GM21367 (cell line): ENCODE results near the gene CFAP52.
A peak's percentile ranks its signal among the peaks of the same experiment; 100 is the strongest.
"Not testable (repeated sequence)": the region's sequence is repeated elsewhere in the genome, so short reads cannot be mapped to it uniquely, and the experiment has no call there.

Experiments used
- ATAC-seq: cut with Tn5 transposase; IDR thresholded peaks from one replicate; pipeline ENCODE4 v1.9.1; 2021; ENCODE audit not compliant: unreplicated experiment

Gene CFAP52

DNA sequence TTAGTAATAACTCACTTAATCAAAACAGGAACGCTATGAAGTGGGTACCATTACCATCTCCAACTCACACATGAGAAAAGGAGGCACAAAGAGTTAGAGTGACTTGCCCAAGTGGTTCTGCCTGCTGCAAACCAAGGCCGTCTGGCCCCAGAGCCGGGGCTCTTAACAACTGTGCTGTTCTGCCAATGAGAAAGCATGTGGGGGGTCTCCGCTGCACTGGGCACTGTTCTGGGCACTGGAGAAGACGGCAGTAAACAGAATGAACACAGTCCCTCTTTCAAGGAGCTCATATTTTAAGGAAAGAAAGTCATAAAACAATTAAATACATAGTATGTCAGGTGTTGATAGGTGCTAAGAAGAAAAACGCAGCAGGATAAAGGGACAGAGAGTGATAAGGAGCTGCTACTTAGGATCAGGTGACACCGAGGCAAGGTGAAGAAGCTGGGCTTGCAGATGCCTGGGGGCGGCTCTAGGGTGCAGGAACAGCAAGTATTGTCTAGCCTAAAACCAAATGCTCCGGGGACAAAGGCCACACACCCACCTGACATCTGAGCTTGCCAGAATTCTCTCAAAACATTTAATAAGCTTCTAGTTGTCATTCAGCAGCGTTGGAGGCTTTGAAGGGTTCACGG is 7.4 kb upstream of the CFAP52 start:
- ATAC-seq: no peak

DNA sequence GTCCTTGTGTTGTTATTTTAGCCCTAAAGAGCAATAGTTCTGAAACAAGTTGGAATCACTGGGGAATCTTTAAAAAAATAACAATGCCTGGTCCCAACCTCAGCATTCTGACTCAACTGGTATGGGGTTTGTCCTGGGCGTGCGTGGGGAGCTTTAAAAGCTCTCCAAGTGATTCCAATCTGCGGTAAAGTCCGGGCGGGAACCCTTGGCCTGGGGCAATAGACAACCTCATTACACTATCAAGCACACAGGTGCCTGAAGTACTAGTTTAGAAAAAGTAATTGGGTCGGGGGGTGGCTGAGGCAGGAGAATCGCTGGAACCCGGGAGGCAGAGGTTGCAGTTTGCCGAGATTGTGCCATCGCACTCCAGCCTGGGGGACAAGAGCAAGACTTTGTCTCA is 5.2 kb upstream of the CFAP52 start:
- ATAC-seq: no peak

- ATAC-seq: peak; percentile 72
Observed at GRCh38 chr17:9575381-9576101, 901 bp upstream of the CFAP52 start, which contains the start of gene STX8. TSS of gene STX8 (minus strand) at chr17:9575820. CDS start at chr17:9575808, 12 bp downstream.

DNA sequence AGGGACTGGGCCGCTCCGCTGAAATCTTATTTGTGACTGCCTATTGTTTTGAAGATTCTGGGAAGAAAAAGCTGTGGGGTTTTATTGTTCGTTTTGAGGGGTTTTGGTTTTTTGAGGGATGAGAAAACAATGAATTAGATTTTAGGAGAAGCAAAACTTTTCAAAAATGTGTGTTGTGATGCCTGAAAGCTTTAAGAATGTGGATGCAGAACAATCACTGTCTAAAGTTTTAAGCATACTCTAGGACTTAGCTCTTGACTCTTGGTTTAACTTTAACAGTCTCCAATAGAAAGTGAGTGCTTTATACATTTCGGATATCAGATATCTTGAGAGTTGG is 899 bp downstream of the CFAP52 start:
- ATAC-seq: no peak

- ATAC-seq: no peak
Observed at GRCh38 chr17:9587969-9588656, 11.7 kb downstream of the CFAP52 start.

DNA sequence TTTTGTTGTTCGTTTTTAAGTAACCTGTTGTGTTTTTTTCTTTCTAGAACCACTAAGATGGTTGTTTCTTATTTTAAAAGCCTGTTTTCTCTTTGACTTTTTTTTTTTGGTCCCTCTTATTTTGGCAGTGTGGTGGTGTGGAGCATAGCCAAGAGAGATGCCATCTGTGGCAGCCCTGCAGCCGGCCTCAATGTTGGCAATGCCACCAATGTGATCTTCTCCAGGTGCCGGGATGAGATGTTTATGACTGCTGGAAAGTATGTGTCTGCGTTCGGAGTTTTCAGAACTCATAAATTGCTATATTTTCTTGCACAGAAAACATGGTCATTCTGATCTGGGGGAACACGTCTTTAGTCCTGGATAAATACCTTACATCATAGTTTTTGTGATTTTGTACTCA is 17.6 kb downstream of the CFAP52 start:
- ATAC-seq: no peak

- ATAC-seq: not testable (repeated sequence)
Observed at GRCh38 chr17:9597638-9598037, 21.2 kb downstream of the CFAP52 start.

DNA sequence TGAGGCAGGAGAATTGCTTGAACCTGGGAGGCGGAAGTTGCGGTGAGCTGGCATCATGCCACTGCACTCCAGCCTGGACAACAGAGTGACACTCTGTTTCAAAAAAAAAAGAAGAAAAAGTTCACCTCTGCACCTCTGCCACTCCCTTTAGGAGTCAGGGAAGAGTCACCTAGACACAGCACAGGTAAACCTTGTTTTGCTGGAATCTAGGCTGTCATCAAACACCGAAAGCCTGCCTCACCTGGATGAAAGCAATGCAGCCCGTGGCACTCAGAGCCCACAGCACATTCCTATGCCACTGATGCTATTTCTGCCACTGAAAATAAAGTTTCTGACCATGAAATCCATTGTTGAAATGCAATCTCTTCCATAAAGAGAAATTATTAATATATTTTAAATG is 22.2 kb downstream of the CFAP52 start:
- no peak for ATAC-seq

GRCh38 chr17:9604583-9604982 is 28.1 kb downstream of the CFAP52 start:
- ATAC-seq: not testable (repeated sequence)

DNA sequence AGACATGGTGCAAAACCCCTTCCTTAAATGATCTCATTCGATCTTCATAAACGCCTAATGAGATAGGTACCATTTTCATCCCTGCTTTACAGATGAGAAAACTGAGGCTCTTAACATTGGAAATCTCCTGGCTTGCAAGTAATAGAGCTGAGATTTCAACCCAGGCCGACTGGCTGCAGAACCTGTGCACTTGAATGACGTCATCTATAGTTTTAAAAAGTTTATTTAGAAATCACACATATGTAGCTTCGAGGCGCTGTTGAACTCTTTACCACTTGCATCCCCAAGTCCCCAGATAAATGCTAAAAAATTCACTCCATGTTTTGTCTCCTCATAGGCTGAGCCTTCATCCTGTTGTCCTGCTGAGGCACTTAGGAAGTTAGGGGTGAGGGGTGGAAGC is 30.0 kb downstream of the CFAP52 start:
- ATAC-seq: no peak

- ATAC-seq: not testable (repeated sequence)
Observed at GRCh38 chr17:9607058-9607457, 30.6 kb downstream of the CFAP52 start.

DNA sequence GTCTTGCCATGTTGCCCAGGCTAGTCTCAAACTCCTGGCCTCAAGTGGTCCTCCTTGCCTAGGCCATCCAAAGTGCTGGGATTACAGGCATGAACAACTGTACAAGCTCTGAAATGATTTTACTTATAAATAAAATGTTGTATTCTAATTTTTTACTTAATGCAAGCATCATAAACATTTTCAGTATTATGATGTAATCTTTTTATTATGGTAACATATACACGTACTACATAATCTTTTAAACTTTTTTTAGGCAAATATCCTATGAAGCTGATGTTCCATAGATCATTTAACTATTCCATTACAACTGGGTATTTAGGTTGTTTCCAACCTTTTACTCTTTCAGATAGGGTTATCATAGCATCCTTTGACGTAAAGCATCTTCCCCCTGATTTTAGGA is 35.1 kb downstream of the CFAP52 start:
- no peak for ATAC-seq

- ATAC-seq: no peak
Observed at GRCh38 chr17:9612006-9612405, 35.6 kb downstream of the CFAP52 start.

DNA sequence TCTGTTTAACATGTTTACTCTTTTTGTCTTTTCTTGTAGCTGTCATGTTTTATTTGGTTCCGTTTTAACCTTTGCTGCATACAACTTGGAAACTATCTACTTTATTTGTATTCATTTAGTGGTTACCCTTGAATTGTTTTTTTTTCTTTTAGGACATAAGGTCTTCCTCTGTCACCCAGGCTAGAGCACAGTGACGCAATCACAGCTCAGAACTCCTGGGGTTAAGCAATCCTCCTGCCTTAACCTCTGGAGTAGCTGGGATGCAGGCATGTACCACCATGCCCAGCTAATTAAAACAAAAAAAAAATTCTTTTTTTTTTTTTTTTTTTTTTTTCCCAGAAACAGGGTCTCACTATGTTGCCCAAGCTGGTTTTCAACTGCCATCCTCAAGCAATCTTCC is 39.0 kb downstream of the CFAP52 start:
- no peak for ATAC-seq

DNA sequence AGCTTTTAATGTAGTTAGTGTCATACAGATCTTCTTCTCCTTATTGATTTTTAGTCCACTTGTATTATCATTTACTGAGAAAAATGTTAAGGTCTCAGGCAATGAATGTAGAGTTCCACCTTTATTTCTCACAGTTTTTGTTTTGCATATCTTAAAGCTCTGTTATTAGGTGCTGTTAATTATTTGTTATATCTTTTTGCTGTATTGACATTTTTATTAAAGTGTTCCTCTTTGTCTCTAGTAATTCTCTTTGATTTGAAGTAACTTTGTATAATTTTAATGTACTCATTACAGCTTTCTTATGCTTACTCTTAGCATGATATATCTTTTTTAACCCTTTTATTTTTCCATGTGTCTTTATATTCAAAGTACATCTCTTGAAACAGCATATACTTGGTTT is 46.5 kb downstream of the CFAP52 start:
- no peak for ATAC-seq

DNA sequence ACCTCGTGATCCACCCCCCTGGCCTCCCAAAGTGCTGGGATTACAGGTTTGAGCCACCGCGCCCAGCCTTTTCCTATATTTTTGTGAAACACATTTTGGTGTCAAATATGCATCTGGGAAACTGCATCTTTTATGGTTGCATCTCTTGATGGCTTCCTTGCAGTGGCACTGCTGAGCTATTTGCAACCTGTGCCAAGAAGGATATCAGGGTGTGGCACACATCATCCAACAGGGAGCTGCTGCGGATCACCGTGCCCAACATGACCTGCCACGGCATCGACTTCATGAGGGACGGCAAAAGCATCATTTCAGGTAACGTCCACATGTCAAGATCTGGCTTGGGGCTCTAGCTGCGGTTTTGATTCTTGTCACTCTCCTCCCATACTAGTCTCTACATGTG is 52.1 kb downstream of the CFAP52 start:
- ATAC-seq: no peak

DNA sequence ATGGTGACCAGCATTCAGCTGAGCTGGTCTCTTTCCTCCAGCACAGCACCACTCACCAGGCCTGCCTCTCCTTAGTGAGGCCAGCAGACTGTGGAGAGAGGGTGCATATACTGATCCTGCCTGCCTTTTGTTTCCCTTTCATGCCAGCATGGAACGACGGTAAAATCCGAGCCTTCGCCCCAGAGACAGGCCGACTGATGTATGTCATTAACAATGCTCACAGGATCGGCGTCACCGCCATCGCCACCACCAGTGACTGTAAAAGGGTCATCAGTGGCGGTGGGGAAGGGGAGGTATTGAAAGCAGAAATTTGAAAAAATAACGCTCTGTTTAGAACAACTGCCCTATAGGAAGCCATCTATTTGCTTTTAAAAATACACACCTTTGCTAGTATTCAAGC is 56.3 kb downstream of the CFAP52 start:
- ATAC-seq: no peak

DNA sequence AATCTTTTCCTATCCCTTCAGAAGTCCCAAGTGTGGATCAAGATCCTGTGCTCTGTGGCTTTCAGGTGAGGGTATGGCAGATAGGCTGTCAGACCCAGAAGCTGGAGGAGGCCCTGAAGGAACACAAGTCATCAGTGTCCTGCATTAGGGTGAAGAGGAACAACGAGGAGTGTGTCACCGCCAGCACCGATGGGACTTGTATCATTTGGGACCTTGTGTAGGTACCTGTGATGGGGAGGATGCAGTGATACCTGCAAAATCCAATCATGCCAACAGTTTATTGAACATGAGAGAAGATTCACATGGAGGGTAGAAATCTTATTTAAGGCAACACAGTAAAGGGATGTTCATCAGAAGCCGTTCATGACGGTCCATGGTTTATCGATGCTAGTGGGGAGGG is 58.9 kb downstream of the CFAP52 start:
- ATAC-seq: no peak

DNA sequence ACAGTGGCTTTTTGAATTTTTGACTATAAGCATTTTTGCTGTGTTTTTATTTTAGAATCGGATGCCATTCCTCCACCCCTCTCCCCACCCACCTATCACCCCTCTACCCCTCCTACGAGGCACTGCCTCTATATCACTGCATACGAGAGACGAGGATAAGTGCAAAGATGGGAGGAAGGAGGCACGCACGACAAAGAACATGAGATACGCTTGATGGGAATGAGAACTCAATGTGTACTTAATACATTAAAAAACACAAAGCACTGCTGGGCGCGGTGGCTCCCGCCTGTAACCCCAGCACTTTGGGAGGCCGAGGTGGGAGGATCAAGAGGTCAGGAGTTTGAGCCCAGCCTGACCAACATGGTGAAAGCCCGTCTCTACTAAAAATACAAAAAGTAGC is 60.1 kb downstream of the CFAP52 start:
- ATAC-seq: no peak

- not testable (repeated sequence) for ATAC-seq
Observed at GRCh38 chr17:9640388-9640787, 63.9 kb downstream of the CFAP52 start.

DNA sequence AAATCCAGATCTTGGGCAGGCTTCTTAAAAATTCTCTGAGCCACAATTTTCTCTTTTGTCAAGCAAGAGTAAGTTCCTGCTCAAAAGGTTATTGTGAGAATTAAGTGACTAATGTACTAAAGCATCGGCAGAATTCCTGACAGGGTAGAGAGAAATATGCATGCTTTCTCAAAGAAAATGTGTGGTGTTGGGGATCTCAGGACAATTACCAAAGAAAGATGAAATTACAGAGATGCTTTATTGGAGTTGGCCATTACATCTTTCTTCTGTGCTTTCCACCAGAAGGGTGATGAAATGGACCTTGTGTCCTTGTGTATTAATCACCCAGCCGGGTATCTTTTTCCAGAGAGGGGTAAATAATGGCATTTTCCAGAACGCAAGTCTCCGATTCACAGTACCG is 67.2 kb downstream of the CFAP52 start:
- ATAC-seq: no peak
